COLO829 (cell line): ENCODE data around the gene PCBP3.
"Not testable (repeated sequence)": the region's sequence is repeated elsewhere in the genome, so short reads cannot be mapped to it uniquely, and the experiment has no call there.

Experiments
- DNase-seq: peaks from one replicate; pipeline ENCODE4 v3.0.0; 2012; ENCODE audit warnings: low spot score

Gene PCBP3

GRCh38 chr21:45894906-45895777 is 251.6 kb downstream of the PCBP3 start:
- no peak for DNase-seq

- DNase-seq: no peak
These were observed 252.3 kb downstream of the PCBP3 start for GRCh38 chr21:45895778-45896370.

- not testable (repeated sequence) for DNase-seq
These were observed 252.9 kb downstream of the PCBP3 start for GRCh38 chr21:45896431-45896830.

GRCh38 chr21:45897191-45898027 is 253.9 kb downstream of the PCBP3 start:
- no peak for DNase-seq

- DNase-seq: no peak
These were observed 254.5 kb downstream of the PCBP3 start for GRCh38 chr21:45898028-45898350.

GRCh38 chr21:45898781-45899180 is 255.3 kb downstream of the PCBP3 start:
- no peak for DNase-seq

GRCh38 chr21:45899317-45900033 is 255.9 kb downstream of the PCBP3 start:
- DNase-seq: no peak

- no peak for DNase-seq
These were observed 256.7 kb downstream of the PCBP3 start for GRCh38 chr21:45900034-45900868.

- DNase-seq: no peak
These were observed 257.7 kb downstream of the PCBP3 start for GRCh38 chr21:45901061-45901690.

- no peak for DNase-seq
These were observed 258.9 kb downstream of the PCBP3 start for GRCh38 chr21:45902292-45902995.

DNA sequence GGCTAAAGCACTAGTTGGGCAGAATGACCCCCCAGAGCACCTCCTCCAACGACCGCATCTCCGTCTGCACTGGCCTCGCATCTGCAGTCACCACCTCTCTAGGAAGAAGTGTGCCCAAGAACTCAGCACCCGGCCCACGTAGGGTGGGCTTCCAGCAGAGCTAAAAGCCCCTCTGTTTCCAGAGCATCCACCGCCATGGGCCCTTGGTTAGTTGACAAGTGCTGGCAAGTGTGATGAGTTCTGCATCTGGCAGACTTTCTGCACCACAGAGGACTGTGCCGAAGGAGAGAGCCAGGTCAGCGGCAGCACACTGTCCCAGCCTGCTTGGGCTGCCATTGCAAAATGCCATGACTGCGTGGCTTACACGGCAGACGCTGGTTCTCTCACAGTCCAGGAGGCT is 261.7 kb downstream of the PCBP3 start:
- DNase-seq: no peak

GRCh38 chr21:45906196-45906805 is 262.8 kb downstream of the PCBP3 start:
- DNase-seq: no peak

DNA sequence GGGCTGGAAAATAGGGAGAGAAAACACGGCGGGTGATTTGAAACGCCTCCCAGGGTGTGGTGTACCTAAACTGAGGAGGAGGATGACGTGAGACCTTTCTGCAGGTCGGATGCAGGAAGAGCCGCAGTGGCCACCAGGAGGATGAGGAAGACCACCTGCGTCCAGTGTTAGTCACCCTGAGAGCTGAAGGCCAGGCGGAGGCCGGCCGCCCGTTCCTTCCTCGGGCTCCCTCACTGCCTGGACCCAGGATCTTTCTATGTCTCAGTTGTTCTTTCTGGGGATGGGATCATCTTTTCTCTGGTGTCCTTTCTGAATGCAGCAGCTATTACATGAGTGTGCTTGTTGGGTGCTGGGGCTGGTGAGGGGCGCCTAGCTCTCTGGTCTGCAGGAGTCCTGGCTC is 263.3 kb downstream of the PCBP3 start:
- DNase-seq: no peak

DNA sequence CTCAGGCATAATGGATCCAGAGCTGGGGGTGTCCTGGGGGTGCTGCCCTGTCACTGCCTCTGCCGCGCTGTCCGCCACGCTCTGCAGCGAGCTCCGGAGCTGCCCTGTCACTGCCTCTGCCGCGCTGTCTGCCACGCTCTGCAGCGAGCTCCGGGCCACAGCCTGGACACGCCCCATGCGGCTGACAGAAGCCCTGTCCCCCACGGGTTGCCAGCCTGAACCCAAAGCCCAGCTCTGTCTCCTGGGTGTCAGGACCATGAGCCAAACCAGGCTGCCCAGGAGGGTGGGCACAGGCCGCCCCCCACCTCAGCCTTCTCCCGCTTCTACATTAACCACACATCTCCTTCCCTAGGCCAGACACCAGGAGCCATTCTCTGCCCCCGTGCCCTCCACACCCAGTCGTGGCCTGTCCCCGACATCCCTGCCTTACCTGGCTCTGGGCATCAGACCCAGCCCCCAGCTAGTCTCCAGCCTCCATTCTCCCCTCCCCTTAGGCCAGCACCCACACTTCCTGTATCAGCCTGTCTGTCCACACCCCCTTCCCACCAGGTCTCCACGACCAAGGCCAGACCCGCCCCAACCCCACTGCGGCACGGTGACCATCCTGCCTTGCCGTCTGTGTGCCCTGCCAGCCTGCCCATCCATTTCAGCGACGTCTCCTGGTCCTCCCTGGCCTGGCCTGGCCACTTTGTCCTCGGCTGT is 265.2 kb downstream of the PCBP3 start:
- no peak for DNase-seq

GRCh38 chr21:45909238-45909988 is 265.9 kb downstream of the PCBP3 start:
- DNase-seq: no peak

GRCh38 chr21:45910155-45910547 is 266.6 kb downstream of the PCBP3 start:
- DNase-seq: no peak

GRCh38 chr21:45910548-45911221 is 267.2 kb downstream of the PCBP3 start:
- DNase-seq: peak; percentile 86
